HG02981 (cell line): ENCODE measurements around the gene SLC1A4.

ENCODE experiments used
- ATAC-seq: cut with Tn5 transposase; IDR thresholded peaks from one replicate; pipeline ENCODE4 v1.9.1; 2021; ENCODE audit warnings: mild to moderate bottlenecking, moderate library complexity; ENCODE audit not compliant: unreplicated experiment

Gene SLC1A4

GRCh38 chr2:64989126-64989981 lies at the start of gene SLC1A4:
Gene SLC1A4 (plus strand): TSS chr2:64989399. CDS start chr2:64989644, 245 bp downstream.
- peak; percentile 49 for ATAC-seq

GRCh38 chr2:64941143-64941542 lies 48.1 kb upstream of the SLC1A4 start:
- no peak for ATAC-seq

- ATAC-seq, result no peak
Observed at GRCh38 chr2:64941801-64942200, 47.4 kb upstream of the SLC1A4 start.

- ATAC-seq, result no peak
Observed at GRCh38 chr2:64942693-64943092, 46.5 kb upstream of the SLC1A4 start.

GRCh38 chr2:64943387-64944150 lies 45.6 kb upstream of the SLC1A4 start:
- ATAC-seq, result no peak

- no peak for ATAC-seq
Observed at GRCh38 chr2:64944484-64944883, 44.7 kb upstream of the SLC1A4 start.

- ATAC-seq, result peak; percentile 90
Observed at GRCh38 chr2:64945973-64946768, 43.0 kb upstream of the SLC1A4 start.

GRCh38 chr2:64946769-64947247 lies 42.4 kb upstream of the SLC1A4 start:
- ATAC-seq, result no peak

GRCh38 chr2:64947885-64948284 lies 41.3 kb upstream of the SLC1A4 start:
- no peak for ATAC-seq

- no peak for ATAC-seq
Observed at GRCh38 chr2:64950226-64951160, 38.7 kb upstream of the SLC1A4 start.

- no peak for ATAC-seq
Observed at GRCh38 chr2:64951306-64951953, 37.8 kb upstream of the SLC1A4 start.

GRCh38 chr2:64952096-64952495 lies 37.1 kb upstream of the SLC1A4 start:
- no peak for ATAC-seq

GRCh38 chr2:64952511-64953482 lies 36.4 kb upstream of the SLC1A4 start:
- no peak for ATAC-seq

GRCh38 chr2:64955467-64955866 lies 33.7 kb upstream of the SLC1A4 start:
- ATAC-seq, result no peak

GRCh38 chr2:64957109-64957903 lies 31.9 kb upstream of the SLC1A4 start:
- no peak for ATAC-seq

- ATAC-seq, result no peak
Observed at GRCh38 chr2:64958556-64958955, 30.6 kb upstream of the SLC1A4 start.

- ATAC-seq, result no peak
Observed at GRCh38 chr2:64960819-64961218, 28.4 kb upstream of the SLC1A4 start.
